Spleen (tissue), 7 donors: ENCODE results near the gene NPNT.

Experiments used
- CTCF ChIP-seq, 11 experiments: fragments of 200-600 bp in 7 of 11; fragments of 450-650 bp in 4 of 11; sonication (generic) in 4 of 11; IDR thresholded peaks in 8 of 11; conservative IDR thresholded peaks in 3 of 11; 1 replicate in 7 of 11; 2 replicates in 4 of 11; pipeline versions ENCODE4 v1.4.0 to v1.8.0; 2016 to 2021; ENCODE audit warnings: antibody characterized with exemption in 11 of 11, inconsistent platforms in 4 of 11, mild to moderate bottlenecking in 1 of 11
- POLR2AphosphoS5 ChIP-seq, 3 donors: sonication (generic); formaldehyde crosslinking; IDR thresholded peaks; one replicate each; pipeline ENCODE4 v1.5.1; 2017; ENCODE audit warnings: antibody characterized with exemption in 3 of 3
- donor health status: DM: no; HTN: no; CAD: no; lungs with moderate emphysema.
- donor health status: DM: no; HTN: no; CAD: no.
- donor health status: DM: no; HTN: no; CAD: no.

- TF ChIP-seq POLR2AphosphoS5 (IDR thresholded peaks at IDR 0.05) (no peak), CTCF (IDR thresholded peaks at IDR 0.05 in 8 of 11, conservative IDR thresholded peaks at IDR 0.05 in 3 of 11) (no peak)
Observed at GRCh38 chr4:105917171-105917685, 22.0 kb downstream of the NPNT start.
